HEK293T (cell line): Measurements from ENCODE around the gene INPP5D.

ENCODE experiments used
- BHLHE40 ChIP-seq: fragments of 450-650 bp; IDR thresholded peaks from 2 replicates; pipeline ENCODE4 v1.6.1; 2016; ENCODE audit warnings: mild to moderate bottlenecking, moderate library complexity, borderline replicate concordance
- CTBP1 ChIP-seq: fragments of 450-650 bp; IDR thresholded peaks from 2 replicates; pipeline ENCODE4 v1.6.1; 2016; ENCODE audit warnings: borderline replicate concordance
- ELF4 ChIP-seq: fragments of 450-650 bp; IDR thresholded peaks from 2 replicates; pipeline ENCODE4 v1.6.1; 2017; ENCODE audit warnings: antibody characterized with exemption
- FOXA1 ChIP-seq: fragments of 450-650 bp; IDR thresholded peaks from 2 replicates; pipeline ENCODE4 v1.6.1; 2016; ENCODE audit warnings: mild to moderate bottlenecking
- FOXK2 ChIP-seq: fragments of 450-650 bp; IDR thresholded peaks from 2 replicates; pipeline ENCODE4 v1.6.1; 2016; ENCODE audit warnings: mild to moderate bottlenecking
- FOXM1 ChIP-seq: fragments of 450-650 bp; IDR thresholded peaks from 2 replicates; pipeline ENCODE4 v1.6.1; 2017; ENCODE audit warnings: mild to moderate bottlenecking, borderline replicate concordance
- HDGF ChIP-seq: fragments of 450-650 bp; IDR thresholded peaks from 2 replicates; pipeline ENCODE4 v1.6.1; 2017; ENCODE audit warnings: antibody characterized with exemption, borderline replicate concordance
- L3MBTL2 ChIP-seq: fragments of 450-650 bp; conservative IDR thresholded peaks from 2 replicates; pipeline ENCODE4 v1.6.1; 2016; ENCODE audit warnings: mild to moderate bottlenecking
- LEF1 ChIP-seq: fragments of 450-650 bp; IDR thresholded peaks from 2 replicates; pipeline ENCODE4 v1.6.1; 2017; ENCODE audit warnings: mild to moderate bottlenecking, borderline replicate concordance
- SP1 ChIP-seq: fragments of 450-650 bp; IDR thresholded peaks from 2 replicates; pipeline ENCODE4 v1.6.1; 2017
- SUZ12 ChIP-seq: fragments of 450-650 bp; IDR thresholded peaks from 2 replicates; pipeline ENCODE4 v1.6.1; 2016; ENCODE audit warnings: mild to moderate bottlenecking
- TARDBP ChIP-seq: fragments of 450-650 bp; IDR thresholded peaks from 2 replicates; pipeline ENCODE4 v1.6.1; 2016
- TF ChIP-seq, protein P1 (sequence below): fragments of 450-650 bp; IDR thresholded peaks from 2 replicates; pipeline ENCODE4 v1.6.1; 2016

DNA sequence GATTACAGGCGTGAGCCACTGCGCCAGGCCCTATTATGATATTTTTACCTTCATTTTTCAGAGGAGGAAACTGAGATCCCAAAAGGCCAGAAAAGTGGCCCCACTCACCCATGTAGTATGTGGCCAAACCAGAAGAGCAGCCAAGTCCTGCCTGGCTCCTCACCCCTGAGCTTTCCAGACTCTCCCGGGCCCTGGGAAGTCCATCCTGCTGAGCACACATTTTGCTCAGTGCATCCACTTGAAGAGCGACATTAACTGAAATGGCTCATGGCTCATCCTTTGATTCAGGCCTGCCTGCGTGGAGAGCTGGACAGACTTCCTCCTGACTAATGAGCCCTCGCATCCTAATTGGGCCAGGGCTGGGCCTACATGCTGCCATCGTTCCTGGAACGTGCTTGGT, 37.6 kb upstream of the INPP5D start:
- TF ChIP-seq, protein P1, sequence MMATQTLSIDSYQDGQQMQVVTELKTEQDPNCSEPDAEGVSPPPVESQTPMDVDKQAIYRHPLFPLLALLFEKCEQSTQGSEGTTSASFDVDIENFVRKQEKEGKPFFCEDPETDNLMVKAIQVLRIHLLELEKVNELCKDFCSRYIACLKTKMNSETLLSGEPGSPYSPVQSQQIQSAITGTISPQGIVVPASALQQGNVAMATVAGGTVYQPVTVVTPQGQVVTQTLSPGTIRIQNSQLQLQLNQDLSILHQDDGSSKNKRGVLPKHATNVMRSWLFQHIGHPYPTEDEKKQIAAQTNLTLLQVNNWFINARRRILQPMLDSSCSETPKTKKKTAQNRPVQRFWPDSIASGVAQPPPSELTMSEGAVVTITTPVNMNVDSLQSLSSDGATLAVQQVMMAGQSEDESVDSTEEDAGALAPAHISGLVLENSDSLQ = no peak
- no peak for TF ChIP-seq SUZ12
- TF ChIP-seq ELF4 = no peak
- TF ChIP-seq L3MBTL2 = no peak
- TF ChIP-seq CTBP1 = no peak
- TF ChIP-seq FOXA1 = no peak
- no peak for TF ChIP-seq SP1
- no peak for TF ChIP-seq FOXK2
- no peak for TF ChIP-seq BHLHE40
- no peak for TF ChIP-seq TARDBP
- no peak for TF ChIP-seq LEF1
- no peak for TF ChIP-seq HDGF
- TF ChIP-seq FOXM1 = no peak
